Tibial nerve (tissue), 4 donors: Measurements from ENCODE around the gene TMEM63C. TPM values are rescaled to one million over a fixed set of nuclear protein-coding genes. Genes with fewer than 3 reads are reported as not detected.
A peak's percentile ranks its signal among the peaks of the same experiment; 100 is the strongest.

Experiments
- DNase-seq, 2 donors: peaks; one replicate each; pipeline ENCODE4 v3.0.0-alpha.2; 2019; ENCODE audit warnings: low spot score in 2 of 2
- H3K27ac ChIP-seq, 4 donors: fragments of 200-600 bp; sonication (generic) in 3 of 4; one replicate each; pipeline ENCODE4 v1.5.1; 2017 to 2019; ENCODE audit warnings: mild to moderate bottlenecking in 1 of 4
- H3K27me3 ChIP-seq, 2 donors: fragments of 200-600 bp; sonication (generic) in 1 of 2; one replicate each; pipeline versions ENCODE4 v1.5.1 to v1.6.0; 2017 to 2019
- H3K36me3 ChIP-seq, 3 donors: fragments of 200-600 bp; sonication (generic); one replicate each; pipeline ENCODE4 v1.5.1; 2018 to 2019
- H3K4me1 ChIP-seq, 4 donors: fragments of 200-600 bp; sonication (generic) in 3 of 4; one replicate each; pipeline ENCODE4 v1.5.1; 2017 to 2019
- H3K4me3 ChIP-seq, 4 donors: fragments of 200-600 bp; sonication (generic) in 3 of 4; one replicate each; pipeline ENCODE4 v1.5.1; 2017 to 2019; ENCODE audit warnings: mild to moderate bottlenecking in 1 of 4, moderate library complexity in 1 of 4
- H3K9me3 ChIP-seq, 4 donors: fragments of 200-600 bp; sonication (generic) in 3 of 4; one replicate each; pipeline ENCODE4 v1.5.1; 2017 to 2019
- EP300 ChIP-seq, 2 donors: sonication (generic); formaldehyde crosslinking; IDR thresholded peaks; one replicate each; pipeline ENCODE4 v1.6.1; 2017; ENCODE audit warnings: antibody characterized with exemption in 2 of 2, mild to moderate bottlenecking in 1 of 2
- POLR2A ChIP-seq, 2 donors: fragments of 450-650 bp; IDR thresholded peaks; one replicate each; pipeline ENCODE4 v1.6.1; 2017; ENCODE audit warnings: antibody characterized with exemption in 2 of 2, mild to moderate bottlenecking in 2 of 2, moderate library complexity in 2 of 2
- WGBS, 2 donors: methylation state at CpG; one replicate each; pipeline ENCODE4 v1.1.5; 2018; 5-methylcytosine and 5-hydroxymethylcytosine counted together
- total RNA-seq, 4 donors: library from RNA; depleted of rRNA; stranded (reverse); fragments of >200 nt; gene quantifications; one replicate each; pipeline ENCODE4 v1.1.0, GENCODE V29; 2016
- TF ChIP-seq, protein P1 (sequence below), 5 experiments: fragments of 200-600 bp in 3 of 5; fragments of 450-650 bp in 2 of 5; sonication (generic) in 3 of 5; IDR thresholded peaks; one replicate each; pipeline ENCODE4 v1.5.1; 2016 to 2019; ENCODE audit warnings: antibody characterized with exemption in 5 of 5, mild to moderate bottlenecking in 3 of 5, moderate library complexity in 2 of 5

TMEM63C gene
- total RNA-seq, 4 donors from 2014 or later, result not detected

DNA sequence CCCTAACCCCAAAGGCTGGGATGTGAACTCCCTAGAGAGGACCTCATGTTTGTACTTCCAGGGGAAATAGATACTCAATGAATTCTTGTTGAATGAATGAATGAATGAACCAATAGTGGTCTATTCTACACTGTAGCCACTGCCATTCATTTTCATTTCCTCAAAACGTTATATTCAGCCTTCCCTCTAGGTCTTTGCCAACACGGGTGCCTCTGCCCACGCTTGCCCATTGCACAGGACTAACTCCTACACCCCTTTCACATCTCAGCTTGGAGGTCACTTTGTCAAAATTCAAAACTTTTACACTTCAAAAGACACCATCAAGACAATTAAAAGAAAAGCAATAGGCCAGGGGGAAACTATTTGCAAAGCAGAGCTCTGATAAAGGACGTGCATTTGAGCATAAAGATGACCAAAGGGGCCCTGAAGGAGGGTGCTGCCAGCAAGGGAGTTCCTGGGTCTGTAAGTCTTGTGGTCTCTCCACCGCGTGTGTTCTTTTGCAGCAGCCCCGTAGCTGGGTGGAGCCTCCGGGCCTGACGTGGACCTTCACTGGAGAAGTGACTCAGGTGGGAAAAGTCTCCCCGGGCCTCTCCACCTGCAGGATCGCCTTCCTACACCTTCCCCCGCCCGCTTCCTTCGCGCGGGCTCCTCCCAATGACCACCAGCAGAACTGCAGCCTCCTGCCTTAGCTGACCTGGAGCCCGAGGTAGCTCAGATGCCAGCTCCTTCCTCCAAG lies 31.5 kb downstream of the TMEM63C start:
- Histone ChIP-seq H3K9me3 (no peaks in the 10 kb centered on the region), H3K27me3 (peaks cover 0 to 6% of the 10 kb centered on the region in 2 donors)
- WGBS, 2 donors, result 11% methylated on average over 13 to 17 of the region's 17 CpGs

DNA sequence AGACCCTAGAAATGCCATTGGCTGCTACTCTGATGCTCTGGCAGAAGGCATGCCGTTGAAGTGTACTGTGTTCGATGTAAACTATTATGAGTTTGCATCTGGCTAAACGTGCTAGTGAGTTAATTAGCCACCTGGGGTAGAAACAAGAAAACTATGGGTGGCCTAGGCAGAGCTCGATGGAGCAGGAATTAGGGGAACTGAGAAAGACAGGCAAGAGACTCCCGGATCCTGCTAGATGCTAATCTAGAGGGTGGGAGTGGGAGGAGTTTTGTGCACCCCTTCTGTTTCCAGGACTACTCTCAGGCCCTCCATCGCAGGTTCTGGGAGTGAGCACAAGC lies 32.0 kb downstream of the TMEM63C start:
- peaks cover 0 to 6% of the 10 kb centered on the region in 2 donors for H3K27me3 ChIP-seq
- no peak overlapping the region for H3K4me3 ChIP-seq
- TF ChIP-seq EP300 (IDR thresholded peaks at IDR 0.05), result no peak
- TF ChIP-seq, protein P1, sequence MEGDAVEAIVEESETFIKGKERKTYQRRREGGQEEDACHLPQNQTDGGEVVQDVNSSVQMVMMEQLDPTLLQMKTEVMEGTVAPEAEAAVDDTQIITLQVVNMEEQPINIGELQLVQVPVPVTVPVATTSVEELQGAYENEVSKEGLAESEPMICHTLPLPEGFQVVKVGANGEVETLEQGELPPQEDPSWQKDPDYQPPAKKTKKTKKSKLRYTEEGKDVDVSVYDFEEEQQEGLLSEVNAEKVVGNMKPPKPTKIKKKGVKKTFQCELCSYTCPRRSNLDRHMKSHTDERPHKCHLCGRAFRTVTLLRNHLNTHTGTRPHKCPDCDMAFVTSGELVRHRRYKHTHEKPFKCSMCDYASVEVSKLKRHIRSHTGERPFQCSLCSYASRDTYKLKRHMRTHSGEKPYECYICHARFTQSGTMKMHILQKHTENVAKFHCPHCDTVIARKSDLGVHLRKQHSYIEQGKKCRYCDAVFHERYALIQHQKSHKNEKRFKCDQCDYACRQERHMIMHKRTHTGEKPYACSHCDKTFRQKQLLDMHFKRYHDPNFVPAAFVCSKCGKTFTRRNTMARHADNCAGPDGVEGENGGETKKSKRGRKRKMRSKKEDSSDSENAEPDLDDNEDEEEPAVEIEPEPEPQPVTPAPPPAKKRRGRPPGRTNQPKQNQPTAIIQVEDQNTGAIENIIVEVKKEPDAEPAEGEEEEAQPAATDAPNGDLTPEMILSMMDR (IDR thresholded peaks at IDR 0.05), result no peak
- no peak for TF ChIP-seq POLR2A (IDR thresholded peaks at IDR 0.05)
- DNase-seq, result no peak
- no peak overlapping the region for H3K27ac ChIP-seq
- 22 to 28% methylated on average over 6 of the region's 6 CpGs for WGBS, 2 donors
- no peaks in the 10 kb centered on the region for H3K4me1 ChIP-seq
- no peaks in the 10 kb centered on the region for H3K9me3 ChIP-seq
- H3K36me3 ChIP-seq, result no peaks in the 10 kb centered on the region

More for the DNA sequence above, 31.5 kb downstream of the TMEM63C start:
- H3K36me3 ChIP-seq, result no peaks in the 10 kb centered on the region
- TF ChIP-seq, protein P1 (IDR thresholded peaks at IDR 0.05), result peak in 1 of 5 experiments; percentile 30
- no peak for TF ChIP-seq POLR2A (IDR thresholded peaks at IDR 0.05)
- DNase-seq, result no peak
- H3K4me1 ChIP-seq, result no peaks in the 10 kb centered on the region
- H3K27ac ChIP-seq, result no peak overlapping the region
- no peak overlapping the region for H3K4me3 ChIP-seq

DNA sequence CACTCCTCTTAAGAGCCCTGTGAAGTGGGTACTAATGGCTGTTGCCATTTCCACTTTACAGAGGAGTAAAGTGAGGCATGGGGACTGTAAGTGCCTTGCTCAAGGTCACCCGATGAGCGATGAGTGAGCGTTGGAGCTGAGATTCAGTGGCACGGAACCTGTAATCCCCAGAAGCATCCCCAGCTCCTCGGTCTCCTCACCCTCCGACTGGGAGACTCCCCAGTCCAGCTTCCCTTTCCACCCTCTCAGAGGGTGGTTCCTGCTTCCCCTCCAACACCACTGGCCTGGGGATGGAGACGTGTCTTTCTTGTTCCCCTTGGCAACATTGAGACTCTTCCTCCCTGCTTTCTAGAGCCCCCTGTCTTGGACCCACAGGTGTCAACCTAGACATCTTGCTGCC lies 32.6 kb downstream of the TMEM63C start:
- no peak for DNase-seq
- WGBS, 2 donors, result 83 to 86% methylated on average over 7 of the region's 7 CpGs
- no peaks in the 10 kb centered on the region for H3K9me3 ChIP-seq
- H3K4me3 ChIP-seq, result no peak overlapping the region
- no peaks in the 10 kb centered on the region for H3K4me1 ChIP-seq
- no peak overlapping the region for H3K27ac ChIP-seq
- TF ChIP-seq POLR2A (IDR thresholded peaks at IDR 0.05), result no peak
- TF ChIP-seq EP300 (IDR thresholded peaks at IDR 0.05), result no peak
- TF ChIP-seq, protein P1 (IDR thresholded peaks at IDR 0.05), result no peak
- peaks cover 0 to 6% of the 10 kb centered on the region in 2 donors for H3K27me3 ChIP-seq
- no peaks in the 10 kb centered on the region for H3K36me3 ChIP-seq

DNA sequence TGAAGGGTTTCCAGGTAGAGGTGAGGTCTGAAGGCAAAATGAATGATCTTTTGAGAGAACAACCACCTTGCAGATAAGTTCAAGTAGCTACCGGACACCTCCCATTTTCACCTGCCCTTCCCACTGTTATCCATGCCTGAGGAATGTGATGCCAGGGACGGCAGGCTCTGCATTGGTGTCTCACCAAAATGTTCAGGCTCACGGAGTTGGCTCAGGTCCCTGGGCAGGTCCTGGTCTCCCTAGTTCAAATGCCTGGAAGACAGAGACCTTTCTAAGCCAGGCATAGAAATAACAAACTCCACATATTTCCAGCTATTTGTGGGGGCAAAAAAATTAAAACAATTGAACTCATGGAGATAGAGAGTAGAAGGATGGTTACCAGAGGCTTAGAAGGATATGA lies 36.0 kb downstream of the TMEM63C start:
- no peaks in the 10 kb centered on the region for H3K9me3 ChIP-seq
- peaks cover 0 to 6% of the 10 kb centered on the region in 2 donors for H3K27me3 ChIP-seq
- 68 to 74% methylated on average over 3 of the region's 3 CpGs for WGBS, 2 donors
- no peaks in the 10 kb centered on the region for H3K36me3 ChIP-seq
- TF ChIP-seq, protein P1 (IDR thresholded peaks at IDR 0.05), result no peak
- no peak for TF ChIP-seq POLR2A (IDR thresholded peaks at IDR 0.05)
- TF ChIP-seq EP300 (IDR thresholded peaks at IDR 0.05), result no peak
- no peaks in the 10 kb centered on the region for H3K4me1 ChIP-seq
- no peak overlapping the region for H3K4me3 ChIP-seq
- no peak for DNase-seq
- H3K27ac ChIP-seq, result no peak overlapping the region

DNA sequence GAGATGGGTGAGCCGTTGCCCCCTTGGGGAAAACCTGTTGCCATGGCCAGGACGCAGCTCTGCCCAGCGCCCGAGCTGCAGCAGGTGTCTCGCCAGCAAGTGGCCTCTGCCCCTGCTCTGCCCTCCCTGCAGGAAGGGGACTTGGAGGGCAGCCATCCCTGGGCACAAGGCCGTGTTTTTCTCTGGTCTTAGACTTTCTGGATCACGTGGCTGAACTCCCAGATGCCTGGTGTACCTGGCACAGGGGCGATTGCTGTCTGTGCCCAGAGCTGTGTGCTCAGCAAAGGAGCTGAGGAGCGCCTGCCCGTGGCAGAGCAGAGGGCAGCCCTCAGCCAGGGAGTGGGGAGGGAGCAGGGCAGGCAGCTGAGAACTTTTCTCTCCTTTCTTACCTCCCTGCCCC lies 38.0 kb downstream of the TMEM63C start:
- Histone ChIP-seq H3K9me3 (no peaks in the 10 kb centered on the region), H3K4me3 (no peak overlapping the region), H3K4me1 (no peaks in the 10 kb centered on the region), H3K27me3 (peaks cover 0 to 6% of the 10 kb centered on the region in 2 donors), H3K36me3 (no peaks in the 10 kb centered on the region), H3K27ac (no peak overlapping the region)
- DNase-seq, result no peak
- TF ChIP-seq EP300 (IDR thresholded peaks at IDR 0.05), result no peak
- TF ChIP-seq, protein P1 (IDR thresholded peaks at IDR 0.05), result no peak
- TF ChIP-seq POLR2A (IDR thresholded peaks at IDR 0.05), result no peak
- 48 to 49% methylated on average over 8 to 10 of the region's 10 CpGs for WGBS, 2 donors
